ENCODE results near the gene AQP9.
"Not testable (repeated sequence)": the region's sequence is repeated elsewhere in the genome, so short reads cannot be mapped to it uniquely, and the experiment has no call there.

AQP9 gene

DNA sequence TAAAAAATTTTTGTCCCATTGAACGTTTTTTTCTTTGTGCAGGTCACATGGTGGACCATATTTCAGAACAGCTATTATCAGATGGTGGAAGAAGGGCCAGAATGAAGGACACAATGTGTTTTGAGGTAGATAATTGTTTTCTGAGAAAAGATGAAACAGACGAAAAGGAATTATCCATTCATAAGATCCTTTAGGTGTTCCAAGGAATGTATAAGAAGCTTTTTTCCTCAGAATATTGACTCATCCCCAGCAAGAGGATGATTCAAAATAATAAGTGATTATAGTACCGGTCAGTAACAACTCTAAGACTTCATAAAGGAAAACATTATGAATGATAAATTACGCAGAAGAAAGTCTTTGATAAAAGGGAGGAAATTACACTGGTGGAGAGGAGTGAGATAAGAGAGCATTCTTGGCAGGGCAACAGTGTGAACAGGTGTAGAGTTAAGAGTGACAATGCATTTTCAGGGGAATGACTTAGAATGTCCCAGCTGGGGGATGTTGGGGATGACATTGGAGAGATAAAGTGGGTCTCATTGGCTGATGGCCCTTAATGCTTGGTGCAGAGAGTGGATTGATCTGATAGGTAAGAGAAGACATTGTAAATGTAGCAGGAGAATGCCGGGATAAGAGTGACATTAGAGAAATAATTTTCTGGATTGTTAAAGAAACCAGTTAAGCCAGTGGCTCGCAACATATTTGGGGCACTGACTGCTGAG lies 27.0 kb upstream of the AQP9 start:
- DNase-seq = no peak
- Histone ChIP-seq H2AFZ (ENCODE audit: low read length) (no peak overlapping the region), H3K79me2 (ENCODE audit: low read length) (no peaks in the 10 kb centered on the region), H3K9me2 (replicated peaks; ENCODE audit: insufficient read depth, low read length) (no peaks in the 10 kb centered on the region), H3K27me3 (replicated peaks; ENCODE audit: insufficient read depth, low read length) (no peaks in the 10 kb centered on the region), H3F3A (ENCODE audit: insufficient read depth, low read length) (no peaks in the 10 kb centered on the region), H3K4me1 (ENCODE audit: low read length) (no peaks in the 10 kb centered on the region), H3K27ac (ENCODE audit: low read length) (no peak overlapping the region), H3K9me3 (replicated peaks; ENCODE audit: insufficient read depth, low read length) (no peaks in the 10 kb centered on the region), H3K36me3 (replicated peaks; ENCODE audit: insufficient read depth, low read length) (no peaks in the 10 kb centered on the region), H3K4me2 (ENCODE audit: low read depth, low read length) (no peak overlapping the region), H3K9ac (ENCODE audit: low read length) (no peak overlapping the region), H4K20me1 (ENCODE audit: insufficient read depth, low read length) (no peaks in the 10 kb centered on the region), H3K4me3 (ENCODE audit: low read length) (no peak overlapping the region)
- TF ChIP-seq CTCF (IDR thresholded peaks at IDR 0.05; ENCODE audit: low read length) = no peak
- no peak for TF ChIP-seq EZH2phosphoT487 (IDR thresholded peaks at IDR 0.05; ENCODE audit: low read length)
- TF ChIP-seq EZH2 (optimal IDR thresholded peaks at IDR 0.05; ENCODE audit: low read depth, low read length) = no peak

DNA sequence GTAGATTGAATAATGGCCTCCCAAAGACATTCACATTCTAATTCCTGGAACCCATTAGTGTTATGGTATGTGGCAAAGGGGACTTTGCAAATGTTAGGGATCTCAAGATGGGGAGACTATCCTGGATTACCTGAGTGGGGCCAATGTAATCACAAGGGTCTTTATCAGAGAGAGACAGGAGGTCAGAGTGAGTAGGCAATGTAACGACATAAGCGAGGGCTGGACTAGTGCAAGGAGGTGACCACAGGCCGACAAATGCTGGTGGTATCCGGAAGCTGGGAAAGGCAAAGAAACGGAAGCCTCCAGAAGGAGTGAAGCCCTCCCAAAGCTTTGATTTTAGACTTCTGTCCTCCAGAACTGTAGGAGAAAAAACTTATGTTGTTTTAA lies 26.5 kb upstream of the AQP9 start:
- no peak for DNase-seq
- no peak overlapping the region for H3K4me3 ChIP-seq (ENCODE audit: low read length)
- H3K4me2 ChIP-seq (ENCODE audit: low read depth, low read length) = no peak overlapping the region
- no peaks in the 10 kb centered on the region for H4K20me1 ChIP-seq (ENCODE audit: insufficient read depth, low read length)
- no peaks in the 10 kb centered on the region for H3K9me2 ChIP-seq (replicated peaks; ENCODE audit: insufficient read depth, low read length)
- no peak overlapping the region for H2AFZ ChIP-seq (ENCODE audit: low read length)
- H3K4me1 ChIP-seq (ENCODE audit: low read length) = no peaks in the 10 kb centered on the region
- no peaks in the 10 kb centered on the region for H3K27me3 ChIP-seq (replicated peaks; ENCODE audit: insufficient read depth, low read length)
- H3K79me2 ChIP-seq (ENCODE audit: low read length) = no peaks in the 10 kb centered on the region
- no peaks in the 10 kb centered on the region for H3K9me3 ChIP-seq (replicated peaks; ENCODE audit: insufficient read depth, low read length)
- no peaks in the 10 kb centered on the region for H3F3A ChIP-seq (ENCODE audit: insufficient read depth, low read length)
- TF ChIP-seq EZH2 (optimal IDR thresholded peaks at IDR 0.05; ENCODE audit: low read depth, low read length) (no peak), EZH2phosphoT487 (IDR thresholded peaks at IDR 0.05; ENCODE audit: low read length) (no peak), CTCF (IDR thresholded peaks at IDR 0.05; ENCODE audit: low read length) (no peak)
- H3K27ac ChIP-seq (ENCODE audit: low read length) = no peak overlapping the region
- no peaks in the 10 kb centered on the region for H3K36me3 ChIP-seq (replicated peaks; ENCODE audit: insufficient read depth, low read length)
- H3K9ac ChIP-seq (ENCODE audit: low read length) = no peak overlapping the region

DNA sequence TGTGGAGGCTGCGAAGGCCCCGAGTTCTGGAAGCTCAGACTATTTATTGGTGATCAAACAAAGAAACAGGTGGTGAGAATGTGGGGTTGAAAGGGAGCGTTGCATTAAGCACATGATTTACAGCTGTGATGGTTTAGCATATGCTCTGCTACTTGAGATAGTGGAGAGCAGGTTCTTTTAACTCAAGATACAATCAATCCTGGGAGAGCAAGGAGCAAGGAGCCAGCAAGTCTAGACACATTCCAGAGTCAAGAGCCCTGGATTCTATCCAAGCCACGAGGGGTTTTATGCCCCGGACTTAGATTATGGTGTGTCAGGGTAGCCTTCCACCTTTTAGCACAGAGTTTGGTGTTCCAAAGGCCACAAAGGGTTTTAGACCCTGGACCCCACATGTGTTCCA lies 24.8 kb upstream of the AQP9 start:
- H3K9ac ChIP-seq (ENCODE audit: low read length); H3K4me2 ChIP-seq (ENCODE audit: low read depth, low read length); H3K9me3 ChIP-seq (replicated peaks; ENCODE audit: insufficient read depth, low read length); H3K27me3 ChIP-seq (replicated peaks; ENCODE audit: insufficient read depth, low read length); H3K27ac ChIP-seq (ENCODE audit: low read length); H3F3A ChIP-seq (ENCODE audit: insufficient read depth, low read length); H3K36me3 ChIP-seq (replicated peaks; ENCODE audit: insufficient read depth, low read length); DNase-seq; H4K20me1 ChIP-seq (ENCODE audit: insufficient read depth, low read length); H3K4me1 ChIP-seq (ENCODE audit: low read length); H3K4me3 ChIP-seq (ENCODE audit: low read length); H3K79me2 ChIP-seq (ENCODE audit: low read length); H3K9me2 ChIP-seq (replicated peaks; ENCODE audit: insufficient read depth, low read length); H2AFZ ChIP-seq (ENCODE audit: low read length): not testable (repeated sequence)

DNA sequence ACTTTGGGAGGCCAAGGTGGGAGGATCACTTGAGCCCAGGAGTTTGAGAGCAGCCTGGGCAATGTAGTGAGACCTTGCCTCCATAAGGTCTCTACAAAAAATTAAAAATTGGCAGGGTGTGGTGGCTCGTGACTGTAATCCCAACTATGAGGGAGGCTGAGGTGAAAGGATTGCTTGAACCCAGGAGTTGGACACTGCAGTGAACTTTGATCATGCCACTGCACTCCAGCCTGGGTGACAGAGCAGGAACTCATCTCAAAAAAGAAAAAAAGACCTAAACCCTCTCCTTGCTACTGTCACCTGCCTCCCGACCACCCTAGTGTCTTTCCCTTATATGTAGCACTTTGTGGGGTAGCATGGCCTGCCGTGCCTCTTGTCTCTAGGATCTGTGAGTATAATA lies 23.8 kb upstream of the AQP9 start:
- H3K4me3 ChIP-seq (ENCODE audit: low read length) = no peak overlapping the region
- no peak for DNase-seq
- no peak overlapping the region for H3K9ac ChIP-seq (ENCODE audit: low read length)
- H3K27me3 ChIP-seq (replicated peaks; ENCODE audit: insufficient read depth, low read length) = no peaks in the 10 kb centered on the region
- no peaks in the 10 kb centered on the region for H3F3A ChIP-seq (ENCODE audit: insufficient read depth, low read length)
- no peaks in the 10 kb centered on the region for H3K36me3 ChIP-seq (replicated peaks; ENCODE audit: insufficient read depth, low read length)
- H3K9me3 ChIP-seq (replicated peaks; ENCODE audit: insufficient read depth, low read length) = no peaks in the 10 kb centered on the region
- no peak for TF ChIP-seq EZH2 (optimal IDR thresholded peaks at IDR 0.05; ENCODE audit: low read depth, low read length)
- no peak for TF ChIP-seq CTCF (IDR thresholded peaks at IDR 0.05; ENCODE audit: low read length)
- no peak for TF ChIP-seq EZH2phosphoT487 (IDR thresholded peaks at IDR 0.05; ENCODE audit: low read length)
- H3K4me2 ChIP-seq (ENCODE audit: low read depth, low read length) = no peak overlapping the region
- H3K79me2 ChIP-seq (ENCODE audit: low read length) = no peaks in the 10 kb centered on the region
- no peaks in the 10 kb centered on the region for H4K20me1 ChIP-seq (ENCODE audit: insufficient read depth, low read length)
- no peak overlapping the region for H2AFZ ChIP-seq (ENCODE audit: low read length)
- no peaks in the 10 kb centered on the region for H3K9me2 ChIP-seq (replicated peaks; ENCODE audit: insufficient read depth, low read length)
- H3K4me1 ChIP-seq (ENCODE audit: low read length) = no peaks in the 10 kb centered on the region
- no peak overlapping the region for H3K27ac ChIP-seq (ENCODE audit: low read length)
